ENCODE data around the gene TMEM244. TPM values are rescaled to one million over a fixed set of nuclear protein-coding genes. Genes with fewer than 3 reads are reported as not detected.

TMEM244 gene
- total and polyA plus RNA-seq, 2 of the 4 experiments (the other 2 are of a cell fraction): 0.21 to 0.36 TPM

DNA sequence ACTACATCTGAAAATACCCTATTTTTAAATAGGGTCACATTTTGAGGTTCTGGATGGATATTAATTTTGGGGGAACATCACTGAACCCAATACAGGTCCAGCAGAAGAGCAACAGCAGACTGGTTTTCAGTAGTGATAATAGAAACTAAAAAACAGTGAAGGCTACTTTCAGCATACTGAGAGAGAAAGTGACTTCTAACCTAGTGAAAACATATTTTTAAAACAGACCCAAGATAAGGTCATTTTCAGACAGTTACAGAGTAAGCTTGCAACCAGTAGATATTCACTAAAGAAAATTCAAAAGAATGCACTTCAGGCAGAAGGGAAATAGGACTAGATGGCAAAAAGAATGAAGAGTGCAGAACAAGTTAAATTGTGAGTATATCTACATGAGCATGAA lies 42.0 kb upstream of the TMEM244 start:
- in situ Hi-C loops (cut with MboI; ENCODE audit: low sequenced_read_pairs) (no loop called here), intact Hi-C loops (cut with micrococcal nuclease) (no loop called here), dilution Hi-C loops (cut with HindIII; ENCODE audit: low sequenced_read_pairs, unreplicated experiment) (no loop called here)
- H3K4me1 ChIP-seq (ENCODE audit: control insufficient read depth, insufficient read depth, low read length): no peaks in the 10 kb centered on the region
- no peaks in the 10 kb centered on the region for H3K79me1 ChIP-seq (ENCODE audit: low read depth in 1 of 2, low read length in 2 of 2)
- CTCF ChIA-PET: interaction anchor here (0.6 kb wide), 1 partner anchor 50 kb away, joined by 3 read pairs; no protein-coding TSS in a partner anchor
- no peak overlapping the region for H3K9ac ChIP-seq (ENCODE audit: low read depth, low read length)
- no peak overlapping the region for H2AK9ac ChIP-seq (replicated peaks; ENCODE audit: low read depth, low read length, poor library complexity)
- H3K23ac ChIP-seq (ENCODE audit: low read depth, low read length): no peak overlapping the region
- no peaks in the 10 kb centered on the region for H4K20me1 ChIP-seq (ENCODE audit: insufficient read depth, low read length)
- POLR2A ChIA-PET (ENCODE audit: unreplicated experiment): interaction anchor here (0.6 kb wide), 1 partner anchor 754 kb away, joined by 3 read pairs; no protein-coding TSS in a partner anchor
- no peaks in the 10 kb centered on the region for H3K9me1 ChIP-seq (ENCODE audit: insufficient read depth, low read length)
- ATAC-seq (ENCODE audit: low read depth) (peak; percentile 66), DNase-seq (no peak)
- H3K27me3 ChIP-seq (ENCODE audit: control insufficient read depth, insufficient read depth, low read length): no peaks in the 10 kb centered on the region
- no peak overlapping the region for H4K8ac ChIP-seq (ENCODE audit: low read depth in 2 of 2, low read length in 2 of 2)
- no peak overlapping the region for H3K4me2 ChIP-seq (ENCODE audit: low read depth, low read length)
- H4K91ac ChIP-seq (ENCODE audit: insufficient read depth, low read depth, low read length): no peak overlapping the region
- H3K27ac ChIP-seq (ENCODE audit: insufficient read depth, low read length): no peak overlapping the region
- no peak for TF ChIP-seq RAD21 (IDR thresholded peaks at IDR 0.05; ENCODE audit: low read length)
- no peak for TF ChIP-seq CHD1 (IDR thresholded peaks at IDR 0.05; ENCODE audit: low read depth, low read length)
- no peak for TF ChIP-seq BHLHE40 (IDR thresholded peaks at IDR 0.05; ENCODE audit: low read depth, low read length)
- no peak for TF ChIP-seq MXI1 (IDR thresholded peaks at IDR 0.05; ENCODE audit: borderline replicate concordance, low read depth, low read length)
- no peak for TF ChIP-seq NFE2L2 (IDR thresholded peaks at IDR 0.05; ENCODE audit: low read depth, low read length)
- TF ChIP-seq POLR2A (IDR thresholded peaks at IDR 0.05; ENCODE audit: low read depth, low read length): no peak
- TF ChIP-seq, protein P1, sequence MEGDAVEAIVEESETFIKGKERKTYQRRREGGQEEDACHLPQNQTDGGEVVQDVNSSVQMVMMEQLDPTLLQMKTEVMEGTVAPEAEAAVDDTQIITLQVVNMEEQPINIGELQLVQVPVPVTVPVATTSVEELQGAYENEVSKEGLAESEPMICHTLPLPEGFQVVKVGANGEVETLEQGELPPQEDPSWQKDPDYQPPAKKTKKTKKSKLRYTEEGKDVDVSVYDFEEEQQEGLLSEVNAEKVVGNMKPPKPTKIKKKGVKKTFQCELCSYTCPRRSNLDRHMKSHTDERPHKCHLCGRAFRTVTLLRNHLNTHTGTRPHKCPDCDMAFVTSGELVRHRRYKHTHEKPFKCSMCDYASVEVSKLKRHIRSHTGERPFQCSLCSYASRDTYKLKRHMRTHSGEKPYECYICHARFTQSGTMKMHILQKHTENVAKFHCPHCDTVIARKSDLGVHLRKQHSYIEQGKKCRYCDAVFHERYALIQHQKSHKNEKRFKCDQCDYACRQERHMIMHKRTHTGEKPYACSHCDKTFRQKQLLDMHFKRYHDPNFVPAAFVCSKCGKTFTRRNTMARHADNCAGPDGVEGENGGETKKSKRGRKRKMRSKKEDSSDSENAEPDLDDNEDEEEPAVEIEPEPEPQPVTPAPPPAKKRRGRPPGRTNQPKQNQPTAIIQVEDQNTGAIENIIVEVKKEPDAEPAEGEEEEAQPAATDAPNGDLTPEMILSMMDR (conservative IDR thresholded peaks at IDR 0.05; ENCODE audit: low read depth, low read length): no peak
- no peak for TF ChIP-seq FOS (IDR thresholded peaks at IDR 0.05; ENCODE audit: low read depth, low read length)
- TF ChIP-seq SMC3 (IDR thresholded peaks at IDR 0.05; ENCODE audit: low read depth, low read length): no peak
- TF ChIP-seq, protein P2, sequence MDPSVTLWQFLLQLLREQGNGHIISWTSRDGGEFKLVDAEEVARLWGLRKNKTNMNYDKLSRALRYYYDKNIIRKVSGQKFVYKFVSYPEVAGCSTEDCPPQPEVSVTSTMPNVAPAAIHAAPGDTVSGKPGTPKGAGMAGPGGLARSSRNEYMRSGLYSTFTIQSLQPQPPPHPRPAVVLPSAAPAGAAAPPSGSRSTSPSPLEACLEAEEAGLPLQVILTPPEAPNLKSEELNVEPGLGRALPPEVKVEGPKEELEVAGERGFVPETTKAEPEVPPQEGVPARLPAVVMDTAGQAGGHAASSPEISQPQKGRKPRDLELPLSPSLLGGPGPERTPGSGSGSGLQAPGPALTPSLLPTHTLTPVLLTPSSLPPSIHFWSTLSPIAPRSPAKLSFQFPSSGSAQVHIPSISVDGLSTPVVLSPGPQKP (IDR thresholded peaks at IDR 0.05; ENCODE audit: borderline replicate concordance, low read depth, low read length): no peak
- H3K4me3 ChIP-seq (ENCODE audit: insufficient read depth, low read depth, low read length): no peak overlapping the region
- no TSS peak for BruUV-seq (replicated peaks)
- H2BK120ac ChIP-seq (ENCODE audit: low read depth, low read length): no peak overlapping the region
- 0 out of 2 replicates have a peak, but pooled peaks cover 2% of the 10 kb centered on the region for H3K9me3 ChIP-seq (ENCODE audit: control insufficient read depth, insufficient read depth, low read length)
- no peak overlapping the region for H2AFZ ChIP-seq (replicated peaks; ENCODE audit: low read length, poor library complexity)
- H2BK20ac ChIP-seq (ENCODE audit: low read depth, low read length): no peak overlapping the region
- no peak overlapping the region for H4K5ac ChIP-seq (ENCODE audit: low read depth, low read length)
- no peak overlapping the region for H3K56ac ChIP-seq (ENCODE audit: extremely low read depth, insufficient read depth, low read length)
- no peak overlapping the region for H2BK5ac ChIP-seq (ENCODE audit: low read depth, low read length, poor library complexity, severe bottlenecking)
- H2AK5ac ChIP-seq (ENCODE audit: low read depth, low read length): no peak overlapping the region
- no peak overlapping the region for H3K18ac ChIP-seq (ENCODE audit: low read depth, low read length)
- no peak overlapping the region for H2BK15ac ChIP-seq (ENCODE audit: low read depth, low read length)
- no peak overlapping the region for H3K4ac ChIP-seq (ENCODE audit: low read depth, low read length)
- no peaks in the 10 kb centered on the region for H3K36me3 ChIP-seq (ENCODE audit: control insufficient read depth, insufficient read depth, low read length)
- no peak overlapping the region for H3K14ac ChIP-seq (replicated peaks; ENCODE audit: low read depth, low read length)

Data from IMR-90 (cell line).